ENCODE measurements around the gene HTT-AS. TPM values are rescaled to one million over a fixed set of nuclear protein-coding genes. Genes with fewer than 3 reads are reported as not detected.

The HTT-AS gene
- total and polyA plus RNA-seq, 7 experiments from 2014 or later, result not detected

- ChIA-PET CTCF (interaction anchor here (0.6 to 1.2 kb wide), 5 partner anchors 44 to 502 kb away, joined by 3 to 5 read pairs (median 3); partner anchors contain the start of gene FAM193A), POLR2A (interaction anchor here (0.6 to 0.9 kb wide), 3 partner anchors 44 to 103 kb away, joined by 3 to 6 read pairs (median 3); no protein-coding TSS in a partner anchor)
- ATAC-seq, result peak; percentile 10
- intact Hi-C loops (cut with micrococcal nuclease), result loop anchor here (1.0 to 5.0 kb wide), 7 partner anchors 7 to 276 kb away; partner anchors contain the start of genes GRK4 (in 1 of the 2), HTT (in 1 of the 2), HTT-AS (in 1 of the 2) and NOP14 (in 1 of the 2)
- no peaks in the 10 kb centered on the region for H3K9me3 ChIP-seq (ENCODE audit: control insufficient read depth in 2 of 3, low read length in 3 of 3)
- H3K36me3 ChIP-seq (ENCODE audit: control insufficient read depth in 2 of 3, insufficient read depth in 3 of 3, low read length in 3 of 3), result no peaks in the 10 kb centered on the region
- H3K4me3 ChIP-seq (ENCODE audit: low read length), result peak overlapping the region; percentile 41
- H3K27me3 ChIP-seq (ENCODE audit: control insufficient read depth in 2 of 2, insufficient read depth in 2 of 2, low read length in 2 of 2), result no peaks in the 10 kb centered on the region
- Mint-ChIP-seq H3K4me3 (peak overlapping the region; percentile 46 to 91 (median 82)), H3K9me3 (no peaks in the 10 kb centered on the region), H3K27ac (peak overlapping the region in 5 of 9 donors; percentile 52 to 92 (median 62)), H3K4me1 (peaks cover 30 to 44% (median 37%) of the 10 kb centered on the region in 7 donors), H3K36me3 (no peaks in the 10 kb centered on the region), H3K27me3 (peaks cover 0 to 12% (median 0%) of the 10 kb centered on the region in 5 donors)
- peaks cover 20 to 23% of the 10 kb centered on the region in 2 donors for H3K4me1 ChIP-seq (ENCODE audit: control insufficient read depth in 2 of 2, insufficient read depth in 2 of 2, low read length in 2 of 2)
- peak overlapping the region; percentile 34 for H3K27ac ChIP-seq (ENCODE audit: low read depth, low read length)
- peak in 3 of 9 donors; percentile 17 to 29 (median 17) for DNase-seq
Observed at GRCh38 chr4:3037957-3038461, 36.3 kb downstream of the HTT-AS start.

GRCh38 chr4:3036131-3036952 lies 38.0 kb downstream of the HTT-AS start:
- Histone ChIP-seq H3K4me3 (ENCODE audit: low read length) (no peak overlapping the region), H3K36me3 (ENCODE audit: control insufficient read depth in 2 of 3, insufficient read depth in 3 of 3, low read length in 3 of 3) (no peaks in the 10 kb centered on the region), H3K9me3 (ENCODE audit: control insufficient read depth in 2 of 3, low read length in 3 of 3) (no peaks in the 10 kb centered on the region), H3K27ac (ENCODE audit: low read depth, low read length) (no peak overlapping the region), H3K27me3 (ENCODE audit: control insufficient read depth in 2 of 2, insufficient read depth in 2 of 2, low read length in 2 of 2) (no peaks in the 10 kb centered on the region), H3K4me1 (ENCODE audit: control insufficient read depth in 2 of 2, insufficient read depth in 2 of 2, low read length in 2 of 2) (peaks cover 13 to 15% of the 10 kb centered on the region in 2 donors)
- H3K4me1 Mint-ChIP-seq, result peaks cover 21 to 30% (median 27%) of the 10 kb centered on the region in 7 donors
- DNase-seq (no peak), ATAC-seq (no peak)
- intact Hi-C loops (cut with micrococcal nuclease), result loop anchor here in 1 of 2 donors (5.0 kb wide), 2 partner anchors 36 to 274 kb away; partner anchors contain the start of genes HTT and HTT-AS
- ChIA-PET POLR2A (no interaction called here), CTCF (interaction anchor here (0.6 to 1.3 kb wide), 2 partner anchors 274 to 284 kb away, joined by 3 read pairs; no protein-coding TSS in a partner anchor)
- no peaks in the 10 kb centered on the region for H3K9me3 Mint-ChIP-seq
- H3K36me3 Mint-ChIP-seq, result no peaks in the 10 kb centered on the region
- peaks cover 0 to 14% (median 0%) of the 10 kb centered on the region in 5 donors for H3K27me3 Mint-ChIP-seq
- H3K27ac Mint-ChIP-seq, result peak overlapping the region in 2 of 9 donors; percentile 55 to 67
- H3K4me3 Mint-ChIP-seq, result peak overlapping the region in 3 of 10 donors; percentile 5 to 81 (median 59)

- H3K27ac ChIP-seq (ENCODE audit: low read depth, low read length), result no peak overlapping the region
- Mint-ChIP-seq H3K36me3 (no peaks in the 10 kb centered on the region), H3K27ac (peak overlapping the region in 1 of 9 donors; percentile 59), H3K4me3 (no peak overlapping the region), H3K4me1 (peaks cover 19 to 25% (median 23%) of the 10 kb centered on the region in 7 donors), H3K9me3 (no peaks in the 10 kb centered on the region), H3K27me3 (peaks cover 0 to 15% (median 0%) of the 10 kb centered on the region in 5 donors)
- DNase-seq (no peak), ATAC-seq (no peak)
- intact Hi-C loops (cut with micrococcal nuclease), result loop anchor here in 1 of 2 donors (5.0 kb wide), 2 partner anchors 37 to 273 kb away; partner anchors contain the start of genes HTT and HTT-AS
- no peaks in the 10 kb centered on the region for H3K9me3 ChIP-seq (ENCODE audit: control insufficient read depth in 2 of 3, low read length in 3 of 3)
- POLR2A ChIA-PET, result no interaction called here
- CTCF ChIA-PET, result interaction anchor here (1.3 kb wide), 1 partner anchor 273 kb away, joined by 3 read pairs; no protein-coding TSS in a partner anchor
- no peak overlapping the region for H3K4me3 ChIP-seq (ENCODE audit: low read length)
- no peaks in the 10 kb centered on the region for H3K36me3 ChIP-seq (ENCODE audit: control insufficient read depth in 2 of 3, insufficient read depth in 3 of 3, low read length in 3 of 3)
- H3K27me3 ChIP-seq (ENCODE audit: control insufficient read depth in 2 of 2, insufficient read depth in 2 of 2, low read length in 2 of 2), result no peaks in the 10 kb centered on the region
- peaks cover 8 to 12% of the 10 kb centered on the region in 2 donors for H3K4me1 ChIP-seq (ENCODE audit: control insufficient read depth in 2 of 2, insufficient read depth in 2 of 2, low read length in 2 of 2)
Observed at GRCh38 chr4:3035674-3036073, 38.7 kb downstream of the HTT-AS start.

- DNase-seq (no peak), ATAC-seq (no peak)
- POLR2A ChIA-PET, result interaction anchor here (0.8 kb wide), 1 partner anchor 71 kb away, joined by 3 read pairs; no protein-coding TSS in a partner anchor
- H3K9me3 Mint-ChIP-seq, result no peaks in the 10 kb centered on the region
- H3K36me3 Mint-ChIP-seq, result no peaks in the 10 kb centered on the region
- Histone ChIP-seq H3K4me1 (ENCODE audit: control insufficient read depth in 2 of 2, insufficient read depth in 2 of 2, low read length in 2 of 2) (peaks cover 7 to 12% of the 10 kb centered on the region in 2 donors), H3K27me3 (ENCODE audit: control insufficient read depth in 2 of 2, insufficient read depth in 2 of 2, low read length in 2 of 2) (no peaks in the 10 kb centered on the region), H3K27ac (ENCODE audit: low read depth, low read length) (no peak overlapping the region), H3K4me3 (ENCODE audit: low read length) (no peak overlapping the region), H3K9me3 (ENCODE audit: control insufficient read depth in 2 of 3, low read length in 3 of 3) (no peaks in the 10 kb centered on the region), H3K36me3 (ENCODE audit: control insufficient read depth in 2 of 3, insufficient read depth in 3 of 3, low read length in 3 of 3) (no peaks in the 10 kb centered on the region)
- H3K27ac Mint-ChIP-seq, result no peak overlapping the region
- H3K4me3 Mint-ChIP-seq, result no peak overlapping the region
- H3K27me3 Mint-ChIP-seq, result peaks cover 0 to 15% (median 0%) of the 10 kb centered on the region in 5 donors
- intact Hi-C loops (cut with micrococcal nuclease), result loop anchor here in 1 of 2 donors (5.0 kb wide), 2 partner anchors 37 to 273 kb away; partner anchors contain the start of genes HTT and HTT-AS
- H3K4me1 Mint-ChIP-seq, result peaks cover 16 to 22% (median 20%) of the 10 kb centered on the region in 7 donors
- CTCF ChIA-PET, result no interaction called here
Observed at GRCh38 chr4:3035249-3035648, 39.1 kb downstream of the HTT-AS start.

GRCh38 chr4:3034231-3034630 lies 40.1 kb downstream of the HTT-AS start:
- CTCF ChIA-PET, result no interaction called here
- DNase-seq (no peak), ATAC-seq (no peak)
- Mint-ChIP-seq H3K27me3 (peaks cover 0 to 15% (median 0%) of the 10 kb centered on the region in 5 donors), H3K4me1 (peaks cover 16 to 22% (median 20%) of the 10 kb centered on the region in 7 donors), H3K4me3 (no peak overlapping the region), H3K36me3 (no peaks in the 10 kb centered on the region), H3K9me3 (no peaks in the 10 kb centered on the region), H3K27ac (peak overlapping the region in 1 of 9 donors; percentile 33)
- POLR2A ChIA-PET, result interaction anchor here (0.8 kb wide), 1 partner anchor 70 kb away, joined by 3 read pairs; no protein-coding TSS in a partner anchor
- Histone ChIP-seq H3K27ac (ENCODE audit: low read depth, low read length) (no peak overlapping the region), H3K4me3 (ENCODE audit: low read length) (no peak overlapping the region), H3K9me3 (ENCODE audit: control insufficient read depth in 2 of 3, low read length in 3 of 3) (no peaks in the 10 kb centered on the region), H3K27me3 (ENCODE audit: control insufficient read depth in 2 of 2, insufficient read depth in 2 of 2, low read length in 2 of 2) (no peaks in the 10 kb centered on the region), H3K4me1 (ENCODE audit: control insufficient read depth in 2 of 2, insufficient read depth in 2 of 2, low read length in 2 of 2) (peaks cover 7 to 12% of the 10 kb centered on the region in 2 donors), H3K36me3 (ENCODE audit: control insufficient read depth in 2 of 3, insufficient read depth in 3 of 3, low read length in 3 of 3) (no peaks in the 10 kb centered on the region)
- intact Hi-C loops (cut with micrococcal nuclease), result no loop called here

GRCh38 chr4:3031357-3032082 lies 42.8 kb downstream of the HTT-AS start:
- POLR2A ChIA-PET, result interaction anchor here (0.6 kb wide), 1 partner anchor 10 kb away, joined by 3 read pairs; no protein-coding TSS in a partner anchor

More at GRCh38 chr4:3031357-3032082, 42.8 kb downstream of the HTT-AS start:
- Histone ChIP-seq H3K36me3 (ENCODE audit: control insufficient read depth in 2 of 3, insufficient read depth in 3 of 3, low read length in 3 of 3) (no peaks in the 10 kb centered on the region), H3K4me3 (ENCODE audit: low read length) (no peak overlapping the region), H3K9me3 (ENCODE audit: control insufficient read depth in 2 of 3, low read length in 3 of 3) (no peaks in the 10 kb centered on the region), H3K27ac (ENCODE audit: low read depth, low read length) (no peak overlapping the region), H3K27me3 (ENCODE audit: control insufficient read depth in 2 of 2, insufficient read depth in 2 of 2, low read length in 2 of 2) (no peaks in the 10 kb centered on the region), H3K4me1 (ENCODE audit: control insufficient read depth in 2 of 2, insufficient read depth in 2 of 2, low read length in 2 of 2) (no peaks in the 10 kb centered on the region)
- no peaks in the 10 kb centered on the region for H3K36me3 Mint-ChIP-seq
- H3K4me3 Mint-ChIP-seq, result peak overlapping the region in 1 of 10 donors; percentile 43
- ATAC-seq (no peak), DNase-seq (no peak)
- peaks cover 0 to 12% (median 0%) of the 10 kb centered on the region in 5 donors for H3K27me3 Mint-ChIP-seq
- peaks cover 0 to 2% (median 0%) of the 10 kb centered on the region in 7 donors for H3K4me1 Mint-ChIP-seq
- CTCF ChIA-PET, result interaction anchor here (0.5 kb wide), 1 partner anchor 34 kb away, joined by 4 read pairs; no protein-coding TSS in a partner anchor
- intact Hi-C loops (cut with micrococcal nuclease), result no loop called here
- H3K9me3 Mint-ChIP-seq, result no peaks in the 10 kb centered on the region
- peak overlapping the region in 1 of 9 donors; percentile 82 for H3K27ac Mint-ChIP-seq
